Endothelial cell of umbilical vein (primary cell): ENCODE measurements around the gene CSNK2A3. TPM values are rescaled to one million over a fixed set of nuclear protein-coding genes. Genes with fewer than 3 reads are reported as not detected.

ENCODE experiments used
- BruUV-seq: library from RNA; stranded (reverse); fragments of 400-500 nt; replicated peaks from 2 replicates; lab custom pipeline; 2021; lab: Mats Ljungman, UMichigan
- CTCF ChIA-PET: fragments of 300-600, 350-600 bp; sonication (Branson Sonifier 250); formaldehyde crosslinking; loops from one replicate; lab custom pipeline; 2021; ENCODE audit warnings: antibody characterized with exemption, inconsistent platforms; lab: Charles Lee
- POLR2A ChIA-PET: fragments of 300-600, 350-600 bp; sonication (Branson Sonifier 250); formaldehyde crosslinking; loops from one replicate; lab custom pipeline; 2021; ENCODE audit warnings: antibody characterized with exemption, inconsistent platforms; lab: Charles Lee
- DNase-seq: peaks from one replicate; pipeline ENCODE4 v3.0.0-alpha.2; 2011; ENCODE audit warnings: low read depth, low spot score
- FAIRE-seq: peaks from 2 replicates; lab custom pipeline; 2011; peaks lifted over from hg19 to GRCh38; lab: Jason Lieb, UNC
- H2AFZ ChIP-seq: 2 replicates; pipeline ENCODE4 v1.6.0; 2012; ENCODE audit warnings: low read depth, low read length, control low read depth, inconsistent platforms
- H3K27ac ChIP-seq: 2 replicates; pipeline ENCODE4 v1.5.1; 2011; ENCODE audit warnings: low read depth, mild to moderate bottlenecking, control low read depth, low read length, moderate library complexity; ENCODE audit not compliant: insufficient read depth
- H3K27me3 ChIP-seq, 2 experiments: 2 replicates each; pipeline versions ENCODE4 v1.6.0 to v1.6.1; 2011; ENCODE audit warnings: low read length in 2 of 2, mixed read lengths in 1 of 2; ENCODE audit not compliant: control insufficient read depth in 2 of 2, insufficient read depth in 2 of 2
- H3K36me3 ChIP-seq, 2 experiments: 2 replicates in 1 of 2; 3 replicates in 1 of 2; pipeline ENCODE4 v1.5.1; 2011; ENCODE audit warnings: low read length in 2 of 2, mild to moderate bottlenecking in 1 of 2, moderate library complexity in 1 of 2; ENCODE audit not compliant: control insufficient read depth in 2 of 2, insufficient read depth in 2 of 2; ENCODE audit errors: extremely low read depth in 1 of 2
- H3K4me1 ChIP-seq: 3 replicates; pipeline ENCODE4 v1.5.1; 2011; ENCODE audit warnings: mild to moderate bottlenecking, low read length; ENCODE audit not compliant: control insufficient read depth, insufficient read depth; ENCODE audit errors: extremely low read depth
- H3K4me2 ChIP-seq: 2 replicates; pipeline ENCODE4 v1.6.1; 2011; ENCODE audit warnings: low read length, control low read depth, mixed read lengths; ENCODE audit not compliant: insufficient read depth
- H3K4me3 ChIP-seq, 3 experiments: fragments of 200-600 bp in 1 of 3; sonication (generic), shearing (Covaris generic) in 1 of 3; replicated peaks in 1 of 3; 2 replicates each; pipeline ENCODE4 v1.5.1; 2011 to 2016; ENCODE audit warnings: control low read depth in 3 of 3, low read length in 3 of 3, mild to moderate bottlenecking in 2 of 3, inconsistent platforms in 1 of 3, low read depth in 1 of 3, moderate library complexity in 1 of 3; ENCODE audit not compliant: insufficient read depth in 1 of 3
- H3K79me2 ChIP-seq: 2 replicates; pipeline ENCODE4 v1.6.0; 2012; ENCODE audit warnings: low read length, inconsistent platforms; ENCODE audit not compliant: control insufficient read depth, insufficient read depth
- H3K9ac ChIP-seq: replicated peaks from 2 replicates; pipeline ENCODE3; 2011; ENCODE audit warnings: low read length, control low read depth; ENCODE audit not compliant: insufficient read depth; ENCODE audit errors: extremely low read depth
- H3K9me1 ChIP-seq: replicated peaks from 3 replicates; pipeline ENCODE4 v1.6.0; 2011; ENCODE audit warnings: mild to moderate bottlenecking, low read length; ENCODE audit not compliant: control insufficient read depth, insufficient read depth; ENCODE audit errors: extremely low read depth
- H3K9me3 ChIP-seq: replicated peaks from 2 replicates; pipeline ENCODE4 v1.5.1; 2012; ENCODE audit warnings: low read length, inconsistent platforms; ENCODE audit not compliant: control insufficient read depth, insufficient read depth
- H4K20me1 ChIP-seq: replicated peaks from 2 replicates; pipeline ENCODE3; 2011; ENCODE audit warnings: mild to moderate bottlenecking, low read length; ENCODE audit not compliant: control insufficient read depth, insufficient read depth; ENCODE audit errors: extremely low read depth
- EZH2 ChIP-seq: IDR thresholded peaks from 2 replicates; pipeline ENCODE4 v1.6.1; 2012; ENCODE audit warnings: borderline replicate concordance, low read depth, mild to moderate bottlenecking, moderate library complexity, low read length, inconsistent platforms; ENCODE audit not compliant: severe bottlenecking
- FOS ChIP-seq: IDR thresholded peaks from 2 replicates; pipeline ENCODE4 v1.6.1; 2011; ENCODE audit warnings: mild to moderate bottlenecking, low read length, moderate library complexity, borderline replicate concordance; ENCODE audit not compliant: insufficient read depth
- GATA2 ChIP-seq: IDR thresholded peaks from 2 replicates; pipeline ENCODE4 v1.7.0; 2011; ENCODE audit warnings: low read depth, mild to moderate bottlenecking, moderate library complexity, mixed read lengths, low read length; ENCODE audit not compliant: insufficient read length, insufficient read depth
- JUN ChIP-seq: IDR thresholded peaks from 2 replicates; pipeline ENCODE4 v1.6.1; 2011; ENCODE audit warnings: borderline replicate concordance, low read depth; ENCODE audit not compliant: insufficient read length, insufficient read depth
- MYC ChIP-seq: IDR thresholded peaks from one replicate; pipeline ENCODE4 v1.6.1; 2011; ENCODE audit warnings: mild to moderate bottlenecking, low read depth, low read length
- POLR2A ChIP-seq: IDR thresholded peaks from 2 replicates; pipeline ENCODE4 v1.6.1; 2012; ENCODE audit warnings: low read depth, mild to moderate bottlenecking, control low read depth, low read length
- POLR2AphosphoS5 ChIP-seq: IDR thresholded peaks from 2 replicates; pipeline ENCODE4 v1.6.1; 2012; ENCODE audit warnings: low read depth, mild to moderate bottlenecking, control low read depth, low read length, moderate library complexity; ENCODE audit not compliant: insufficient read depth
- dilution Hi-C: fragments of 300-500 bp; cut with MboI; formaldehyde crosslinking; loops from one replicate; pipeline ENCODE4 v1.15.0; 2019; ENCODE audit warnings: low sequenced_read_pairs; ENCODE audit not compliant: extremely low pct_ligation_motif_present
- intact Hi-C: fragments of 100-400 bp; cut with micrococcal nuclease; formaldehyde crosslinking; loops from one replicate; pipeline ENCODE4 v1.10.0; 2022
- polyA plus RNA-seq, 4 experiments: library from polyadenylated mRNA; depleted of rRNA in 3 of 4; stranded (reverse) in 3 of 4; unstranded in 1 of 4; fragments of >200 nt; gene quantifications; 2 replicates each; pipeline versions ENCODE4 v1.2.1 to v1.2.3, GENCODE V29; 2011 to 2012; ENCODE audit warnings: missing spikeins in 1 of 4
- total RNA-seq: library from RNA; stranded (reverse); gene quantifications from 2 replicates; pipeline ENCODE4 v1.2.3, GENCODE V29; 2021
- TF ChIP-seq, protein P1 (sequence below), 2 donors: IDR thresholded peaks; 1 replicate in 1 of 2; 2 replicates in 1 of 2; pipeline ENCODE4 v1.5.1; 2011; ENCODE audit warnings: low read length in 2 of 2, mild to moderate bottlenecking in 2 of 2, moderate library complexity in 2 of 2, control low read depth in 1 of 2, inconsistent platforms in 1 of 2, low read depth in 1 of 2; ENCODE audit not compliant: insufficient read depth in 1 of 2; ENCODE audit errors: extremely low read depth in 1 of 2
- TF ChIP-seq, protein P2 (sequence below): IDR thresholded peaks from 2 replicates; pipeline ENCODE4 v1.6.1; 2011; ENCODE audit not compliant: insufficient read depth, insufficient read length

The CSNK2A3 gene
- total and polyA plus RNA-seq, 2 donors (not counting 3 experiments of a cell fraction or from before 2014, with no cell fraction given) = 0.41 TPM; not detected in 1

DNA sequence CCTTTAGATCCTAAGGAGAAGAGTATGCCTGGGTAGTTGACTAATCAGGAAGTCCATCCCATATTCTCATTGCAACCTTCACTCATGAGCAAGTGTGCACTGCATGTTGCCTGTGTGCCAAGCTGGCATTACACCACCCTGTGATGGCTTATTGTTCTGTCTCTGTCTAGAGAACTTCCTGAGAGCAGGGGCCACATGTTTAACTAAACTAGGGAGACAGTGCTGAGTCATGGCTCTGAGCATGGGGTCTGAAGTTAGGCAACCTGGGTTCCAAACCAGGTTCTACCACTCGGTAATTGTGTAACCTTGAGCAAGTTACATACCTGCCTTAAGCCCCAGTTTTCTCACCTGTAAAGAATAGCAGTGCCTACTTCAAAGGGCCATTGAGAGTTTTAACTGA lies 39.6 kb downstream of the CSNK2A3 start:
- ChIA-PET CTCF (interaction anchor here (1.2 kb wide), 1 partner anchor 286 kb away, joined by 3 read pairs; no protein-coding TSS in a partner anchor), POLR2A (no interaction called here)
- Histone ChIP-seq H3K9ac (no peak overlapping the region), H4K20me1 (no peaks in the 10 kb centered on the region), H3K9me1 (no peaks in the 10 kb centered on the region), H3K4me1 (no peaks in the 10 kb centered on the region), H3K79me2 (no peaks in the 10 kb centered on the region), H3K27ac (no peak overlapping the region), H3K9me3 (no peaks in the 10 kb centered on the region), H3K36me3 (no peaks in the 10 kb centered on the region), H2AFZ (no peak overlapping the region), H3K27me3 (no peaks in the 10 kb centered on the region), H3K4me3 (no peak overlapping the region), H3K4me2 (no peak overlapping the region)
- FAIRE-seq = no peak
- TF ChIP-seq POLR2AphosphoS5 (no peak), MYC (no peak), GATA2 (no peak), JUN (no peak)
- TF ChIP-seq, protein P1, sequence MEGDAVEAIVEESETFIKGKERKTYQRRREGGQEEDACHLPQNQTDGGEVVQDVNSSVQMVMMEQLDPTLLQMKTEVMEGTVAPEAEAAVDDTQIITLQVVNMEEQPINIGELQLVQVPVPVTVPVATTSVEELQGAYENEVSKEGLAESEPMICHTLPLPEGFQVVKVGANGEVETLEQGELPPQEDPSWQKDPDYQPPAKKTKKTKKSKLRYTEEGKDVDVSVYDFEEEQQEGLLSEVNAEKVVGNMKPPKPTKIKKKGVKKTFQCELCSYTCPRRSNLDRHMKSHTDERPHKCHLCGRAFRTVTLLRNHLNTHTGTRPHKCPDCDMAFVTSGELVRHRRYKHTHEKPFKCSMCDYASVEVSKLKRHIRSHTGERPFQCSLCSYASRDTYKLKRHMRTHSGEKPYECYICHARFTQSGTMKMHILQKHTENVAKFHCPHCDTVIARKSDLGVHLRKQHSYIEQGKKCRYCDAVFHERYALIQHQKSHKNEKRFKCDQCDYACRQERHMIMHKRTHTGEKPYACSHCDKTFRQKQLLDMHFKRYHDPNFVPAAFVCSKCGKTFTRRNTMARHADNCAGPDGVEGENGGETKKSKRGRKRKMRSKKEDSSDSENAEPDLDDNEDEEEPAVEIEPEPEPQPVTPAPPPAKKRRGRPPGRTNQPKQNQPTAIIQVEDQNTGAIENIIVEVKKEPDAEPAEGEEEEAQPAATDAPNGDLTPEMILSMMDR (IDR thresholded peaks at IDR 0.05; ENCODE audit: extremely low read depth in 1 of 2, insufficient read depth in 1 of 2, low read depth in 1 of 2, low read length in 2 of 2) = no peak
- BruUV-seq = no TSS peak
- dilution Hi-C loops (no loop called here), intact Hi-C loops (no loop called here)
- DNase-seq = no peak

DNA sequence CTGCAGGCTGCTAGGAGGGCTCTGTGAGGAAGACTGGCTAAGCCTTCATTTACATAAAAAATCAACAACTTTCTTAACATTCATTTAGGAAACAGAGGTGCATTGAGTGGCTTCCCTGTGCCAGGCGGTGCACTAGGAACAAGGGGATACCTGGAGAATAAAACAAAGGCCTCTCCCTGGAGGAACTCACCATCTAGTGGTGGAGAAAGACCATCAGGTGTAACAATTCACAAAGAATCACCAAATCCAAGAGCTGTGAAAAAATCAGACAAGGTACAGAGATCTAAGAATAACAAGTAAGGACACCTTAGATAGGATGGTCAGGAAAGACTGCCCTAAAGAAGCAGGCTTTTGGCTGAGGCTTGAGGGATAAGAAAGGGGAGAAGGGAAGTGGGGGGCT lies 40.3 kb downstream of the CSNK2A3 start:
- Histone ChIP-seq H3K9me3 (no peaks in the 10 kb centered on the region), H3K4me1 (no peaks in the 10 kb centered on the region), H3K79me2 (no peaks in the 10 kb centered on the region), H2AFZ (no peak overlapping the region), H4K20me1 (no peaks in the 10 kb centered on the region), H3K4me2 (no peak overlapping the region), H3K36me3 (no peaks in the 10 kb centered on the region), H3K9me1 (no peaks in the 10 kb centered on the region), H3K9ac (no peak overlapping the region), H3K4me3 (no peak overlapping the region), H3K27ac (no peak overlapping the region), H3K27me3 (no peaks in the 10 kb centered on the region)
- TF ChIP-seq FOS (no peak), MYC (no peak), EZH2 (no peak), JUN (no peak), GATA2 (no peak), POLR2A (no peak), POLR2AphosphoS5 (no peak)
- TF ChIP-seq, protein P1 (IDR thresholded peaks at IDR 0.05; ENCODE audit: extremely low read depth in 1 of 2, insufficient read depth in 1 of 2, low read depth in 1 of 2, low read length in 2 of 2) = no peak
- TF ChIP-seq, protein P2, sequence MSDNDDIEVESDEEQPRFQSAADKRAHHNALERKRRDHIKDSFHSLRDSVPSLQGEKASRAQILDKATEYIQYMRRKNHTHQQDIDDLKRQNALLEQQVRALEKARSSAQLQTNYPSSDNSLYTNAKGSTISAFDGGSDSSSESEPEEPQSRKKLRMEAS = no peak
- dilution Hi-C loops (no loop called here), intact Hi-C loops (no loop called here)
- POLR2A ChIA-PET = no interaction called here
- no TSS peak for BruUV-seq
- FAIRE-seq (no peak), DNase-seq (no peak)
- CTCF ChIA-PET = interaction anchor here (1.2 kb wide), 1 partner anchor 285 kb away, joined by 3 read pairs; no protein-coding TSS in a partner anchor
